ENCODE results near the gene PPM1L. TPM values are rescaled to one million over a fixed set of nuclear protein-coding genes. Genes with fewer than 3 reads are reported as not detected.

Gene PPM1L
- total and polyA plus RNA-seq, 2 donors (not counting 1 experiment from before 2014, with no cell fraction given), result 1.1 to 12.0 TPM

DNA sequence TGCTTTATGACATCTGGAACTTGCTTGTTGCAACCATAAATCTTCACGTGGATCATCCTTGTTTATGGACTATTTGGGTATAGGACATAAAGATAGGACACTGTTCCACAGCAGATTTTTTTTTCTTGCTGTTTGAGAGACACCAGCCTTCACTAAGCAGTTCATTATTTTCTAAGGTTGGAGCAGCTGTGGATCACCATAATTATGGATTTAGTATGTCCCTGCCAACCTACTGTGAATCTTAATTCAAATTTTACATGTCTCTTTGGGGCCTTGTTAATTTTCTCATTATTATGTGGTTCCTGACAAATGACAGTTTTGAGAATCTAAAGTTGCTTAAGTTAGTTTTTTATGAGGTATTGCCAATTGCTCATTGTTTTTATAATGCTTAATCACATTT lies 188.0 kb downstream of the PPM1L start:
- Histone ChIP-seq H3K4me1 (ENCODE audit: control insufficient read depth in 2 of 2, insufficient read depth in 2 of 2, low read length in 2 of 2) (no peaks in the 10 kb centered on the region), H3K4me3 (ENCODE audit: control extremely low read depth in 1 of 5, extremely low read depth in 1 of 5, insufficient read depth in 1 of 5, low read depth in 2 of 5, low read length in 4 of 5) (no peak overlapping the region), H2AFZ (ENCODE audit: insufficient read depth, low read depth, low read length, poor library complexity, severe bottlenecking) (no peak overlapping the region), H3K27ac (ENCODE audit: low read length in 2 of 2) (no peak overlapping the region), H3K79me2 (ENCODE audit: control insufficient read depth, insufficient read depth, low read length) (no peaks in the 10 kb centered on the region), H3K4me2 (replicated peaks; ENCODE audit: low read depth, low read length, poor library complexity, severe bottlenecking) (no peak overlapping the region), H3K27me3 (replicated peaks in 1 of 4; ENCODE audit: control extremely low read depth in 1 of 4, control insufficient read depth in 3 of 4, insufficient read depth in 4 of 4, low read length in 3 of 4) (no peaks in the 10 kb centered on the region), H4K20me1 (ENCODE audit: control insufficient read depth, insufficient read depth, low read length, poor library complexity, severe bottlenecking) (no peaks in the 10 kb centered on the region), H3K36me3 (replicated peaks in 1 of 2; ENCODE audit: control extremely low read depth in 1 of 2, control insufficient read depth in 1 of 2, extremely low read depth in 1 of 2, insufficient read depth in 2 of 2, low read length in 1 of 2) (no peaks in the 10 kb centered on the region), H3K9ac (ENCODE audit: low read length) (no peak overlapping the region), H3K9me3 (ENCODE audit: control extremely low read depth in 1 of 3, control insufficient read depth in 2 of 3, insufficient read depth in 1 of 3, low read length in 2 of 3) (peaks cover 0 to 5% (median 0%) of the 10 kb centered on the region in 3 donors)
- Mint-ChIP-seq H3K9me3 (ENCODE audit: insufficient read depth) (no peaks in the 10 kb centered on the region), H3K27ac (no peak overlapping the region), H3K27me3 (no peaks in the 10 kb centered on the region), H3K4me1 (peaks cover 5% of the 10 kb centered on the region), H3K4me3 (no peak overlapping the region)
- ChIA-PET CTCF (interaction anchor here (0.6 to 4.0 kb wide), 5 partner anchors 10 to 257 kb away, joined by 3 to 20 read pairs (median 3); no protein-coding TSS in a partner anchor), POLR2A (no interaction called here)
- TF ChIP-seq, protein P1, sequence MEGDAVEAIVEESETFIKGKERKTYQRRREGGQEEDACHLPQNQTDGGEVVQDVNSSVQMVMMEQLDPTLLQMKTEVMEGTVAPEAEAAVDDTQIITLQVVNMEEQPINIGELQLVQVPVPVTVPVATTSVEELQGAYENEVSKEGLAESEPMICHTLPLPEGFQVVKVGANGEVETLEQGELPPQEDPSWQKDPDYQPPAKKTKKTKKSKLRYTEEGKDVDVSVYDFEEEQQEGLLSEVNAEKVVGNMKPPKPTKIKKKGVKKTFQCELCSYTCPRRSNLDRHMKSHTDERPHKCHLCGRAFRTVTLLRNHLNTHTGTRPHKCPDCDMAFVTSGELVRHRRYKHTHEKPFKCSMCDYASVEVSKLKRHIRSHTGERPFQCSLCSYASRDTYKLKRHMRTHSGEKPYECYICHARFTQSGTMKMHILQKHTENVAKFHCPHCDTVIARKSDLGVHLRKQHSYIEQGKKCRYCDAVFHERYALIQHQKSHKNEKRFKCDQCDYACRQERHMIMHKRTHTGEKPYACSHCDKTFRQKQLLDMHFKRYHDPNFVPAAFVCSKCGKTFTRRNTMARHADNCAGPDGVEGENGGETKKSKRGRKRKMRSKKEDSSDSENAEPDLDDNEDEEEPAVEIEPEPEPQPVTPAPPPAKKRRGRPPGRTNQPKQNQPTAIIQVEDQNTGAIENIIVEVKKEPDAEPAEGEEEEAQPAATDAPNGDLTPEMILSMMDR (IDR thresholded peaks at IDR 0.05), result no peak
- TF ChIP-seq EZH2 (IDR thresholded peaks at IDR 0.05; ENCODE audit: borderline replicate concordance, insufficient read depth, low read depth, low read length, poor library complexity, severe bottlenecking), result no peak
- no CpG with 5 or more reads among the region's 1 CpG for WGBS (ENCODE audit: insufficient coverage)
- ATAC-seq (ENCODE audit: low read depth) (no peak), DNase-seq (no peak)
- intact Hi-C loops (cut with micrococcal nuclease), result no loop called here

DNA sequence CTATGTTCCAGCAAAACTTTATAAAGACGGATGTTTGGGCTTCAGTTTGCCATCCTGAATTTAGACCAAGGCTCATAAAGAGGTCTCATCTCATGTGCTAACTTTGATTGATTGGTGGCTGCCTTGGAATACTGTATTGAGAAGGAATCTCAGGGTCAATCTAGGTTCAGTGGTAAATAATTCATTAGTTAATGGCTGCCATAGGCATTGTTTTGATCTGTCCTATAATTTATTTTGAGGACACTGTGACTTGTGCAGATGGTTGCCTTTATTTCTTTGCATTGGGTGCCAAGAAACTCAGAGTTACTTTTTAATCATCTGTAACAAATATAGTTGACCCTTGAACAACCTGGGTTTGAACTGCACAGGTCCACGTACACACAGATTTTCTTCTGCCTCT lies 189.3 kb downstream of the PPM1L start:
- no peak overlapping the region for H3K27ac ChIP-seq (ENCODE audit: low read length in 2 of 2)
- no peak overlapping the region for H3K4me3 ChIP-seq (ENCODE audit: control extremely low read depth in 1 of 5, extremely low read depth in 1 of 5, insufficient read depth in 1 of 5, low read depth in 2 of 5, low read length in 4 of 5)
- peaks cover 0 to 3% (median 0%) of the 10 kb centered on the region in 3 donors for H3K9me3 ChIP-seq (ENCODE audit: control extremely low read depth in 1 of 3, control insufficient read depth in 2 of 3, insufficient read depth in 1 of 3, low read length in 2 of 3)
- TF ChIP-seq EZH2 (IDR thresholded peaks at IDR 0.05; ENCODE audit: borderline replicate concordance, insufficient read depth, low read depth, low read length, poor library complexity, severe bottlenecking), result no peak
- TF ChIP-seq, protein P1 (IDR thresholded peaks at IDR 0.05), result no peak
- CTCF ChIA-PET, result interaction anchor here (1.0 to 2.7 kb wide), 3 partner anchors 14 to 259 kb away, joined by 3 to 20 read pairs (median 4); no protein-coding TSS in a partner anchor
- H3K27me3 ChIP-seq (replicated peaks in 1 of 4; ENCODE audit: control extremely low read depth in 1 of 4, control insufficient read depth in 3 of 4, insufficient read depth in 4 of 4, low read length in 3 of 4), result no peaks in the 10 kb centered on the region
- no peak overlapping the region for H3K9ac ChIP-seq (ENCODE audit: low read length)
- H3K4me2 ChIP-seq (replicated peaks; ENCODE audit: low read depth, low read length, poor library complexity, severe bottlenecking), result no peak overlapping the region
- Mint-ChIP-seq H3K9me3 (ENCODE audit: insufficient read depth) (no peaks in the 10 kb centered on the region), H3K4me1 (peaks cover 5% of the 10 kb centered on the region), H3K27me3 (no peaks in the 10 kb centered on the region), H3K27ac (no peak overlapping the region), H3K4me3 (no peak overlapping the region)
- H3K4me1 ChIP-seq (ENCODE audit: control insufficient read depth in 2 of 2, insufficient read depth in 2 of 2, low read length in 2 of 2), result no peaks in the 10 kb centered on the region
- POLR2A ChIA-PET, result no interaction called here
- no peak overlapping the region for H2AFZ ChIP-seq (ENCODE audit: insufficient read depth, low read depth, low read length, poor library complexity, severe bottlenecking)
- WGBS (ENCODE audit: insufficient coverage), result 92% methylated on average over 2 of the region's 2 CpGs
- intact Hi-C loops (cut with micrococcal nuclease), result no loop called here
- ATAC-seq (ENCODE audit: low read depth), result no peak
- DNase-seq, result no peak
- H3K79me2 ChIP-seq (ENCODE audit: control insufficient read depth, insufficient read depth, low read length), result no peaks in the 10 kb centered on the region
- H3K36me3 ChIP-seq (replicated peaks in 1 of 2; ENCODE audit: control extremely low read depth in 1 of 2, control insufficient read depth in 1 of 2, extremely low read depth in 1 of 2, insufficient read depth in 2 of 2, low read length in 1 of 2), result no peaks in the 10 kb centered on the region
- H4K20me1 ChIP-seq (ENCODE audit: control insufficient read depth, insufficient read depth, low read length, poor library complexity, severe bottlenecking), result no peaks in the 10 kb centered on the region

Data from B cell (primary cell).